ENCODE data around the gene SRY. TPM values are rescaled to one million over a fixed set of nuclear protein-coding genes. Genes with fewer than 3 reads are reported as not detected.

Gene SRY
- total RNA-seq: not detected in 2 replicates

GRCh38 chrY:2787600-2787999 lies at the start of gene SRY:
TSS of gene SRY (minus strand) at chrY:2787682. CDS start at chrY:2787603, 79 bp downstream.

Other genes with a start within 250 kb of the SRY start
- gene RPS4Y1, start 53.9 kb upstream of the SRY start, total RNA-seq: not detected in 2 replicates
- not detected in 2 replicates for gene ZFY, start 147.7 kb upstream of the SRY start, total RNA-seq